NCI-H2227 treated with DMSO at 0.1 percent for 48 hours (cell line): ENCODE results near the gene TACC3.

ENCODE experiments used
- DNase-seq: peaks from one replicate; lab custom pipeline; 2025; lab: John Stamatoyannopoulos, UW

TACC3 gene

GRCh38 chr4:1760521-1761071 is 39.3 kb downstream of the TACC3 start:
- DNase-seq, result no peak

- DNase-seq, result no peak
These were observed 39.9 kb downstream of the TACC3 start for GRCh38 chr4:1761130-1761689.

- no peak for DNase-seq
These were observed 41.1 kb downstream of the TACC3 start for GRCh38 chr4:1762264-1763010.

- DNase-seq, result no peak
These were observed 41.8 kb downstream of the TACC3 start for GRCh38 chr4:1763070-1763549.

DNA sequence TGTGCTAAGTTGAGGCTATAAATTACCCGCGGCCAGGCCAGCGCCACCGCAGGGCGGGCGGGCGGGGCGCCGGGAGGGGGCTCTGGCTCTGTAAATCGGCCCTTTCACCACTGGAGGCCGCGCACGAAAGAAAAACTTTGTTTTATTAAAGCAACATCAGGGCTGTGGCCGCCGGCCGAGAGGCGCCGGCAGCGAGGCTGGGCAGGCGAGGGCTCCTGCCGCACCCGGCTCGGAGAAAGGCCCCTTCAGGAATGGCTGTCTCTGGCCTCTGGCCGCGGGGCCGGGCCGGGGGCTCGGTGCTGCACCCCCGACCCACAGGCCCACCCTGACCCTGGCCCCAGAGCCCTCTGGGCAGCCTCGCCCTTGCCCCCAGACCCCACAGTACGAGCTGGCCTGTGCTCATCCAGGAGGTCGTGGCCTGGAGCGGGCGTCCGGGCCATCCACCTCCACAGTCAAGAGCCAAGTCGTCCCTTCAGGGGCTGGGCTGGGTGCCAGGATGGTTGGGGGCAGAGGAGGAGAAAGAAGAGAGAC is 42.3 kb downstream of the TACC3 start:
- DNase-seq, result no peak

- no peak for DNase-seq
These were observed 43.3 kb downstream of the TACC3 start for GRCh38 chr4:1764670-1765069.

DNA sequence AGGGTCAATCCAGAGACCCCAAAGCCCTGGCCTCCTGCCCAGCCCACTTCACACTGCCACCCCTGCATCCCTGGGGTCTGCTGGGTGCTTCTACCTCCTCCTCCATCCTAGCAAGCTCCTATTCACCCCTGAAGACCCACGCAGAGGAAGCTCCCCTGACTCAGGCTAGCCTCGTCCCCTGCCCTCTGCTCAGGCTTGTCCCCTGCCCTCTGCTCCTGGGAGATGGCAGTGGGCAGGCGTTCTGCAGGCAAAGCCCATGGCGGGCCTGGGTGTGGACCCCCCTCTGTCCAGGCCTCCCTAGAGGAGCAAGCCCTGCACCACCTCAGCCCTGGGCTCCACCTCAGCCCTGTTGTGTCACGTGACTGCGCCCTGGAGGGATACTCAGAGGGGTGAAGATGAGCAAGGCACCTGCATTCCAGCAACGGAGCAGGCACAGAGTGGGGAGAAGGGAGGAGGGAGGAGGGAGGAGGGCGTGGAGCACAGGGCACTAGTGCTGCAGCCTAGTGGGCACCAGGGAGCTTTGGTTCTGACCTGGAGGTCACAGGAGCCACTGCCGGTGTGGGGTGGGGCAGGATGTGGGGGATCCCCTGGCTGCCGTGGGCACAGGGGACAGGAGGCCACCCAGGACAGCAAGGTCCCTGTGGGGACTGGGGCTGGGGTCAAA is 44.2 kb downstream of the TACC3 start:
- no peak for DNase-seq

GRCh38 chr4:1766106-1767060 is 45.1 kb downstream of the TACC3 start:
- no peak for DNase-seq

GRCh38 chr4:1767061-1767769 is 45.9 kb downstream of the TACC3 start:
- no peak for DNase-seq

DNA sequence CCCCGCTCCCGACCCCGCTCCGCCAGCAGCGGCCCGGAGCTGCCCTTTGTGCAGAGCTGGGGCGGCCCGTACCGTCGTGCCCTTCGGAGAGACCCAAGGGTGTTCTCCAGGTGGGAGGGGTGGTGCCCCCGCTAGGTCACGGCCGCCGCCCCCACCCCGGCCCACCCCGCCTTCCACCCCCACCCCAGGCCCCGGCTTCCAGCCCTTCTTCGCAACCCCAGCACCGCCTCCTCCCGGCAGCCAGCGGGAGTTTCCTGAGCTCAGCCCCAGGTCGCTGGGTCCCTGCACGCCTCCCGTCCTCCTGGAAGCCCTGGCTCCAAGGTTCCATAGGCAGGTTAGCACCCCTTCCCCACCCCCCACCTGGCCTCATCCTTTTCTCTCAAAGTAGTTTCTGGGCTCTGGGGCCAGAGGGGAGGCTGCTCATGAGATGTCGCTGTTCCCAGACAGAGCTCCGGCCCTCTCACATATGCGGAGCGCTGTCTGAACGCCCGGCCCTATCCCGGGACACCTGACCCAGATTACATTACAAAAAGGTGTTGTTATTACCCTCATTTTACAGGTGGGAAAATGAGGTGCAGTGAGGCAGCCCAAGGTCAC is 46.5 kb downstream of the TACC3 start:
- DNase-seq, result no peak

DNA sequence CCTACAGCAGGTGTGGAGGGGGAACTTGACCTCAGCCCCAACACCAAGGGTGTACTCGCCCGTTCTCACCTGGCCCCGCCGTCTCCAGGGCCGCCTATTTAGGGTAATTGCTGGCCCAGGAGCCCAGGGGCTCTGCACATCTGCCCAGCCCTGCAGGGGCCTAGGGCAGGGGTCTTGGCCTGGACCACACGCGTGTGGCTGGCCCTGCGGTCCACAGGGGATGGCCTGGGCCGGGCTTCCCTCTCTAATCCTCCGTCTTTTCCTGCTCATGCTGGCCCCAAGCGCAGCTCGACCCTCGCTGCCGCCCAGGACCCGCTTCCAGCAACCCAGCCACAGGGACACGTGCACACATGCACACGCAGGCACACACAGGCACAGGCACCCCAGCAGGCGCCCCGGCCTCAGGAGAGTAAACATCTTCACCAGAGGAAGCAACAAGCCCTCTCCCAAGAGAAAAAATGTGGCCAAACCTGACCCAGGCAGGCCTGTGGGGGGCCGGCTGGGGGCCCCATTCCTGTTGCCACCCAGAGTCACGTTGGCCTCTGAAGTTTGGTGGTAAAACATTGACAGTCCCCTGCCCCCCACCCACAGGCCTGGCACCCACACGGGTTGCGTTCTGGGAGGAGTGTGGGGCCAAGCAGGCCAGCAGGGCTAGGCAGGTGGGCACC is 47.2 kb downstream of the TACC3 start:
- DNase-seq, result no peak

GRCh38 chr4:1769692-1770091 is 48.4 kb downstream of the TACC3 start:
- DNase-seq, result no peak

DNA sequence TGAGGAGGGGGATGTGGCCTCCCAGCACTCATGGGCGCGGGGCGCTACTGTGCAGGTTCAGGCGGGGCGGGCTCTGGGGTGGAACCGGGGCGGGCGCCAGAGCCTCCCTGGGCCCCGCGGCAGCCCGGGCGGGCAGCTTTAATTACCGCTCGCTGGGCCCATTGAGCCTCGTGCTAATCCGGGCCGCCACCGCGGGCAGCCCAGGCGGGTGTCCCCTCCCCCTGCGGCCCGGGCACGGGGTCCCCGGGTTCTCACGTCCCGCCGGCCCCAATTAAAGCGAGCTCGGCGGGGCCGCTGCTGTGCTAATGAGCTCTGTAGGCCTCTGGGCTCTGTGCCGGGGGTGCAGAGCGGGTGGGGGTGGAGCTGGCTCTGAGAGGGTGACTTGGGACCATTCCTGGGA is 48.9 kb downstream of the TACC3 start:
- no peak for DNase-seq

DNA sequence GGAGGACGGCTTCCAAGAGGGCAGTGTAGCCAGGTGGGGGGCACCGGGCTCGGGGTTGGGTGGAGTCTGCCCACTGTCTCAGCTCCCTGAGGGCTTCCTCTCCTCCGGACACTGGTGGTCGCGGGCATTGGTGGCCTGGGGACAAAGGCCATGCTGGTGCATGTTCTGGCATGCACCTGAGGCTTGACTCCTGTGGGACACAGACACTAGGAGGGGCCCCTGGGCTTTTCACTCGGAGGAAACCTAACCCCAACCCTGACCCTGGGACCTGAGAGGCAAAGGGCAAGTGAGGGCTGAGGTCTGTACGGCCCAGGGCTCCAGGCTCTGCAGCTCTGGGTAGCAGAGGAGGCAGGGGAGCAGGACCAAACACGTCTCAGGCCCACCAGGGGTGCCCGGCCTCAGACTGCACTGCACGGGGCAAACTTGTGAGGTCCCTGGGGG is 49.5 kb downstream of the TACC3 start:
- no peak for DNase-seq

- no peak for DNase-seq
These were observed 50.4 kb downstream of the TACC3 start for GRCh38 chr4:1771555-1772305.

- DNase-seq, result no peak
These were observed 51.7 kb downstream of the TACC3 start for GRCh38 chr4:1772853-1773538.

GRCh38 chr4:1773754-1774153 is 52.4 kb downstream of the TACC3 start:
- DNase-seq, result no peak

DNA sequence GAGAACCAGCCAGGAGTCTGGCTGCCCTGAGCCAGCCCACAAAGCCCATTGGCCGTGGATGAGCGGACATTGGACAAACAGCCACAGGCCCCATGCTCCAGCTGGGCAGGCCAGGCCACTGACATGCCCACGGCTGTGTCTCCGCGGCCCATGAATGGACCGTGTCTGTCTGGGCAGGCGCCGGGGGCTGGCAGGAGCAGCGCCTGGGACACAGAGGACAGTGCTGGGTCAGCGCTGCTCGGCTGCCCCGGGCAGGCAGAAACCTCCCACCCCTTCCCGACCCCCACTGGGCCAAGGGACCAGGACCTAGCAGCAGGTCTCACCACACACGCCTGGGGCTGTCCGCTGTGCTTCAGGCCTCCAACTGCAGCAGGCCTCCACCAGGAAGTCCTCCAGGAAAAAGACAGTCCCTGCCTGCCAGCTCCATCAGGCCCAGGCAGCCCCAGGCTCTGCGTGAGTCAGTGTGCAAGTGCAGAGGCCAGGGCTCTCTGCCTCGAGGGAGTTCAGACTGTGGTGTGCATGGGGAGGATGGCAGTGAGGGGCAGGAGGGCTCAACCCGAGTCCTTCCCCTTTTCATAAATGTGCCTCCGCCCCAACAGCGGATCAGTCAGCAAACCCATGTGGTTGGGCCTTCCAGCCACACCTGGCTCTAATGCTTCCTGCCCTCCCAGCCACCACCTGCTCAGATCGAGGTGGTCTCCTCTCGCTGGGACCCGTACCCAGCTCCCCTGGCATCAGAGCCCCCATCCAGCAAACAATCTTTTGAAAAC is 54.6 kb downstream of the TACC3 start:
- DNase-seq, result no peak
